Nephron progenitor cell (in vitro differentiated cells): ENCODE measurements around the gene RNF157.

ENCODE experiments used
- DNase-seq: peaks from one replicate; pipeline ENCODE4 v3.0.0; 2021
- H3K27ac Mint-ChIP-seq: 2 replicates; pipeline ENCODE4 v1.8.0; 2021; ENCODE audit warnings: mild to moderate bottlenecking, moderate library complexity, mixed read lengths
- H3K27me3 Mint-ChIP-seq: 2 replicates; pipeline ENCODE4 v1.8.0; 2021; ENCODE audit warnings: mild to moderate bottlenecking, low read depth, mixed read lengths; ENCODE audit not compliant: poor library complexity
- H3K36me3 Mint-ChIP-seq: 2 replicates; pipeline ENCODE4 v1.8.0; 2021; ENCODE audit warnings: low read depth, mixed read lengths
- H3K4me1 Mint-ChIP-seq: 2 replicates; pipeline ENCODE4 v1.8.0; 2021; ENCODE audit warnings: mixed read lengths
- H3K4me3 Mint-ChIP-seq: 2 replicates; pipeline ENCODE4 v1.8.0; 2021; ENCODE audit warnings: mild to moderate bottlenecking, moderate library complexity, mixed read lengths
- H3K9me3 Mint-ChIP-seq: 2 replicates; pipeline ENCODE4 v1.8.0; 2021; ENCODE audit warnings: mild to moderate bottlenecking, moderate library complexity, mixed read lengths
- CTCF ChIP-seq: fragments of 200-600 bp; sonication (generic); IDR thresholded peaks from 2 replicates; pipeline ENCODE4 v1.5.0; 2021; ENCODE audit warnings: antibody characterized with exemption

The RNF157 gene

GRCh38 chr17:76171706-76172105 is 68.6 kb downstream of the RNF157 start:
- Mint-ChIP-seq H3K27me3 (peaks cover 3% of the 10 kb centered on the region), H3K4me3 (no peak overlapping the region), H3K36me3 (peaks cover 10% of the 10 kb centered on the region), H3K4me1 (peaks cover 19% of the 10 kb centered on the region), H3K9me3 (no peaks in the 10 kb centered on the region), H3K27ac (no peak overlapping the region)
- no peak for DNase-seq
- no peak for TF ChIP-seq CTCF

GRCh38 chr17:76170114-76170513 is 70.2 kb downstream of the RNF157 start:
- TF ChIP-seq CTCF = no peak
- H3K27me3 Mint-ChIP-seq = peaks cover 3% of the 10 kb centered on the region
- no peak for DNase-seq
- no peak overlapping the region for H3K4me3 Mint-ChIP-seq
- H3K4me1 Mint-ChIP-seq = peaks cover 11% of the 10 kb centered on the region
- no peaks in the 10 kb centered on the region for H3K9me3 Mint-ChIP-seq
- H3K27ac Mint-ChIP-seq = no peak overlapping the region
- peaks cover 10% of the 10 kb centered on the region for H3K36me3 Mint-ChIP-seq

- H3K4me3 Mint-ChIP-seq = no peak overlapping the region
Measured at GRCh38 chr17:76166906-76167305, 73.4 kb downstream of the RNF157 start.

GRCh38 chr17:76166168-76166567 is 74.1 kb downstream of the RNF157 start:
- H3K27me3 Mint-ChIP-seq = peaks cover 3% of the 10 kb centered on the region
- H3K27ac Mint-ChIP-seq = no peak overlapping the region
- no peak overlapping the region for H3K4me3 Mint-ChIP-seq
- H3K9me3 Mint-ChIP-seq = no peaks in the 10 kb centered on the region
- peaks cover 4% of the 10 kb centered on the region for H3K4me1 Mint-ChIP-seq
- DNase-seq = no peak
- TF ChIP-seq CTCF = no peak
- H3K36me3 Mint-ChIP-seq = peaks cover 10% of the 10 kb centered on the region

More at GRCh38 chr17:76166906-76167305, 73.4 kb downstream of the RNF157 start:
- peaks cover 3% of the 10 kb centered on the region for H3K27me3 Mint-ChIP-seq
- DNase-seq = no peak
- H3K4me1 Mint-ChIP-seq = no peaks in the 10 kb centered on the region
- H3K9me3 Mint-ChIP-seq = no peaks in the 10 kb centered on the region
- peaks cover 10% of the 10 kb centered on the region for H3K36me3 Mint-ChIP-seq
- H3K27ac Mint-ChIP-seq = no peak overlapping the region
- TF ChIP-seq CTCF = no peak

- TF ChIP-seq CTCF = no peak
- no peak for DNase-seq
- no peak overlapping the region for H3K4me3 Mint-ChIP-seq
- no peaks in the 10 kb centered on the region for H3K9me3 Mint-ChIP-seq
- H3K36me3 Mint-ChIP-seq = peaks cover 12% of the 10 kb centered on the region
- H3K27ac Mint-ChIP-seq = no peak overlapping the region
- peaks cover 8% of the 10 kb centered on the region for H3K27me3 Mint-ChIP-seq
- H3K4me1 Mint-ChIP-seq = peaks cover 5% of the 10 kb centered on the region
Measured at GRCh38 chr17:76164331-76164730, 76.0 kb downstream of the RNF157 start.

- Mint-ChIP-seq H3K27ac (no peak overlapping the region), H3K4me3 (no peak overlapping the region)
- no peak for DNase-seq
Measured at GRCh38 chr17:76163919-76164318, 76.4 kb downstream of the RNF157 start.

More at GRCh38 chr17:76163919-76164318, 76.4 kb downstream of the RNF157 start:
- Mint-ChIP-seq H3K4me1 (peaks cover 5% of the 10 kb centered on the region), H3K9me3 (no peaks in the 10 kb centered on the region), H3K36me3 (peaks cover 16% of the 10 kb centered on the region), H3K27me3 (peaks cover 8% of the 10 kb centered on the region)
- no peak for TF ChIP-seq CTCF
